Tibial nerve (tissue), 4 donors: Measurements from ENCODE around the gene HID1.
"Not testable (repeated sequence)": the region's sequence is repeated elsewhere in the genome, so short reads cannot be mapped to it uniquely, and the experiment has no call there.

ENCODE experiments used
- EP300 ChIP-seq, 2 donors: sonication (generic); formaldehyde crosslinking; IDR thresholded peaks; one replicate each; pipeline ENCODE4 v1.6.1; 2017; ENCODE audit warnings: antibody characterized with exemption in 2 of 2, mild to moderate bottlenecking in 1 of 2
- POLR2A ChIP-seq, 2 donors: fragments of 450-650 bp; IDR thresholded peaks; one replicate each; pipeline ENCODE4 v1.6.1; 2017; ENCODE audit warnings: antibody characterized with exemption in 2 of 2, mild to moderate bottlenecking in 2 of 2, moderate library complexity in 2 of 2
- TF ChIP-seq, protein P1 (sequence below), 5 experiments: fragments of 200-600 bp in 3 of 5; fragments of 450-650 bp in 2 of 5; sonication (generic) in 3 of 5; IDR thresholded peaks; one replicate each; pipeline ENCODE4 v1.5.1; 2016 to 2019; ENCODE audit warnings: antibody characterized with exemption in 5 of 5, mild to moderate bottlenecking in 3 of 5, moderate library complexity in 2 of 5

DNA sequence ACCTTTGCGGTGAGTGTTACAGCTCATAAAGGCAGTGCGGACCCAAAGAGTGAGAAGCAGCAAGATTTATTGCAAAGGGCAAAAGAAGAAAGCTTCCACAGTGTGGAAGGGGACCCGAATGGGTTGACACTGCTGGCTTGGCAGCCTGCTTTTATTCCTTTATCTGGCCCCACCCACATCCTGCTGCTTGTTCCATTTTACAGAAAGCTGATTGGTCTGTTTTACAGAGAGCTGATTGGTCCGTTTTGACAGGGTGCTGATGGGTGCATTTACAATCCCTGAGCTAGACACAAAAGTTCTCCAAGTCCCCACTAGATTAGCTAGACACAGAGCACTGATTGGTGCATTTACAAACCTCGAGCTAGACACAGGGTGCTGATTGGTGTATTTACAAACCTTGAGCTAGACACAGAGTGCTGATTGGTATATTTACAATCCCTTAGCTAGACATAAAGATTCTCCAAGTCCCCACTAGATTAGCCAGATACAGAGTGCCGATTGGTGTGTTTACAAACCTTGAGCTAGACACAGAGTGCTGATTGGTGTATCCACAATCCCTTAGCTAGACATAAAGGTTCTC lies 66.3 kb downstream of the HID1 start:
- TF ChIP-seq, protein P1, sequence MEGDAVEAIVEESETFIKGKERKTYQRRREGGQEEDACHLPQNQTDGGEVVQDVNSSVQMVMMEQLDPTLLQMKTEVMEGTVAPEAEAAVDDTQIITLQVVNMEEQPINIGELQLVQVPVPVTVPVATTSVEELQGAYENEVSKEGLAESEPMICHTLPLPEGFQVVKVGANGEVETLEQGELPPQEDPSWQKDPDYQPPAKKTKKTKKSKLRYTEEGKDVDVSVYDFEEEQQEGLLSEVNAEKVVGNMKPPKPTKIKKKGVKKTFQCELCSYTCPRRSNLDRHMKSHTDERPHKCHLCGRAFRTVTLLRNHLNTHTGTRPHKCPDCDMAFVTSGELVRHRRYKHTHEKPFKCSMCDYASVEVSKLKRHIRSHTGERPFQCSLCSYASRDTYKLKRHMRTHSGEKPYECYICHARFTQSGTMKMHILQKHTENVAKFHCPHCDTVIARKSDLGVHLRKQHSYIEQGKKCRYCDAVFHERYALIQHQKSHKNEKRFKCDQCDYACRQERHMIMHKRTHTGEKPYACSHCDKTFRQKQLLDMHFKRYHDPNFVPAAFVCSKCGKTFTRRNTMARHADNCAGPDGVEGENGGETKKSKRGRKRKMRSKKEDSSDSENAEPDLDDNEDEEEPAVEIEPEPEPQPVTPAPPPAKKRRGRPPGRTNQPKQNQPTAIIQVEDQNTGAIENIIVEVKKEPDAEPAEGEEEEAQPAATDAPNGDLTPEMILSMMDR (IDR thresholded peaks at IDR 0.05): not testable (repeated sequence)
- TF ChIP-seq POLR2A, EP300 (IDR thresholded peaks at IDR 0.05): not testable (repeated sequence)
